Measurements from ENCODE around the gene MTSS2.

The MTSS2 gene

DNA sequence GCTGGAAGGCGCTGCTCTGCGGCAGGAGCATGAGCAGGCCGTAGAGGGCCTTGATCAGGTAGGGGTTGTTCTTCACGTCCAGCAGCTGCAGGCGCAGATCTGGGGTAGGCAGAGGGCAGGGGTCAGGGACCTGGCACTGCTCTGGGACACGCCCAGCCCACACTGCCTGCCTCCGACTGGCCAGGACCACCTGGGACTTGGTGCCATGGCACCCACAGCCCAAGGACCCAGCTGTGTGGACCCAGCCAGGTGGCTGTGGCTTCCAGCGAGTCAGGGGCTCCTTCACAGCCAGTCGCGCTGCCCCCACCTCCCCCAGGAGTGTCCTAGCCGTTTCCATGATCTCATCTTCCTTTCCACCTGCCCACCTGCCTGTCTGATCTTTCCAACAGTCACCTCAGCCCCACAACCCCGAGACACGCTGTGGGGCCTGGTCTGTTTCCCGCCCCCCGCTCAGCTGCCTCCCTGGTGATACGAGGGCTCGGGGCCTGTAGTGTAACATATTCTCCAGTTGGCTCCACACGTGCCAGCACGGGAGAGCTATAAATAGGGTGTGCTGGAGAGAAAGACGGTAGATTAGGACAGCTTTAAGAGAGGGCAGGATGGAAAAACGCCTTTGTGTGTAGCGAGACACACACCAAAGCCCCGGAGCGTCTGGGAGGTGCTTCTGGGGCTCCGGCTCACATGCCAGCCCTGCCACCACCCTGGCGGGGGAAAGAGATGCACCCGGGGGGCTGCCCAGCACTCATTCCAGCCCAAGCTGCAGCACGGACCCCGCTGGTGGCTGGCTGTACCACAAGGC is 7.2 kb upstream of the MTSS2 start:
- DNase-seq (ENCODE audit: low spot score), result no peak

DNA sequence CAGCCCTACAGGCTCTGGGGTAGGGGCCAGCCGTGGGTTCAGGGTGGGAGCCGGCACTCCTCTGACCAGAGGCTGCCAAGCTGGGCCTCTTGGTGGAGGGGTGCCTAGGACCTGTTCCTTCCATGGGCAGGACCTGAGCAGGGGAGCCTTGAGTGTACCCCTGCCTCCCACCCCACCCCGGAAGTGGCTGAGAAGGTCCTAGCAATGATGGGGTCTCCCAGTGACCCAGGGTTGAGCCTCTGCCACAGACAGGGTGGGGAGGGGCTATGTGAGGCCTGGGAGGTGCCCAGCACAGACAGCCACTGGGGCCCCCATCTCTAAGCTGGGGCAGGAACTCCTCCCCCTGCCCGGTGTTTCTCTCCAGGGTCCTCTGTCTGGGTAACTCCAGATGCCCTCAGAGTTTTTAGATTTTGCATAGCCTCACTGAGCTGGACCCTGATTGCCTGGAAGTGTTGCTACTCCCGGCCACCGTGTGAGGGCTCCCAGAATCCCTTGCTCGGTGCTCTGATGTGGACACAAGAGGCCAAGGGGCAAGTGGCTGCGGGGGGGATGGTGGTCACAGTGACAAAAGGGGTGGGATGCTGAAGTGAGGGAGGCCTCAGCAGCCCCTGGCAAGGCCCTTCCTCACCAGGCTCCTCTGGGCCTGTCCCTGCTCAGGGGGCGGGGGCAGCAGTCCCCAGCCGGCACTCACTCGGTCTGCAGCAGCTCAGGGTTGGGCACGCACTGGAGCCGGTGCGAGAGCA is 6.4 kb upstream of the MTSS2 start:
- no peak for TF ChIP-seq CTCF (IDR thresholded peaks at IDR 0.05; ENCODE audit: extremely low read depth, missing control alignments)
- no peak for DNase-seq (ENCODE audit: low spot score)

More for the DNA sequence above, 7.2 kb upstream of the MTSS2 start:
- TF ChIP-seq CTCF (IDR thresholded peaks at IDR 0.05; ENCODE audit: extremely low read depth, missing control alignments), result no peak

DNA sequence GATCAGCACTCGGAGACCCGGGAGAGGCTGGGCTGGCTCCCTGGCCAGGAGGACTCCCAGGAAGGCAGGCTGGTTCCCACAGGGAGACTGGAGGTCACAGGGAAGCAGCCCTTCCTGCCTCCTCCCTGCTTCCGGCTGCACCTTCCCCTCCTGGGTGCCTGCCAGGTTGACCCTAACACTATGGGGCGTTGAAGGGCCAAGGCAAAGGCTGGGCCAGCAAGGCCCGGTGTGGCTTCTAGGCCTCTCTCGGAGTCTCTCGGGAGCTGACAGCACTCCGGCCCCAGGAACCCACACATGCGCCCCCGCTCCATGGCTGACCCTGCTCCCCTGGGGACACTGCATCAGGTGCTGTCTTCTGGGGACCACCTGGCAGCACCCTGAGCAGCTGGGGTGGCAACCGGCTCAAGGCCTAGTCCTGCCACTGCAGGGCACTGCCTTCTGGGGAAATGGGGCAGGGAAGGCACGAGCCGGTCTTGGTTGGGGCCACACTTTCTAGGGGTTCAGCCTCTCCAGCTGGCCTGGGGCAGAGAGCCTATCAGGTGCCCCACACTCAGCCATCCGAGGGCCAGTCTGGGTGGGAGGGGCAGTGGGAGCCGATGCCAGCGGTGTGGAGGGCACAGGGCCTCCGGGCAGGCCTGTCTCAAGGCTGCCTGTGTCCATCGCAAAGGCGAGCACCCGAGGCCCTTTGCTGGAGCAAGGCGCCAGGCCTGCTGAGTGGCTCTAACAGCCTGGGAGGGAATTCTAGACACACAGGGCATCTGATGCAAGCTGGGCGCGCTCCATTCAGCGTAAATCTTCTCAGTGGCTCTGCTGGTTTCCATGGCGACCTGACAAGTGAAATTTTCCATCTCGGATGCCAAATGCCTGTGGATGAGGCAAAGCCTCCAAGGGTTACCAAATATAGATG is 5.6 kb upstream of the MTSS2 start:
- TF ChIP-seq CTCF (IDR thresholded peaks at IDR 0.05; ENCODE audit: extremely low read depth, missing control alignments), result no peak
- DNase-seq (ENCODE audit: low spot score), result no peak

DNA sequence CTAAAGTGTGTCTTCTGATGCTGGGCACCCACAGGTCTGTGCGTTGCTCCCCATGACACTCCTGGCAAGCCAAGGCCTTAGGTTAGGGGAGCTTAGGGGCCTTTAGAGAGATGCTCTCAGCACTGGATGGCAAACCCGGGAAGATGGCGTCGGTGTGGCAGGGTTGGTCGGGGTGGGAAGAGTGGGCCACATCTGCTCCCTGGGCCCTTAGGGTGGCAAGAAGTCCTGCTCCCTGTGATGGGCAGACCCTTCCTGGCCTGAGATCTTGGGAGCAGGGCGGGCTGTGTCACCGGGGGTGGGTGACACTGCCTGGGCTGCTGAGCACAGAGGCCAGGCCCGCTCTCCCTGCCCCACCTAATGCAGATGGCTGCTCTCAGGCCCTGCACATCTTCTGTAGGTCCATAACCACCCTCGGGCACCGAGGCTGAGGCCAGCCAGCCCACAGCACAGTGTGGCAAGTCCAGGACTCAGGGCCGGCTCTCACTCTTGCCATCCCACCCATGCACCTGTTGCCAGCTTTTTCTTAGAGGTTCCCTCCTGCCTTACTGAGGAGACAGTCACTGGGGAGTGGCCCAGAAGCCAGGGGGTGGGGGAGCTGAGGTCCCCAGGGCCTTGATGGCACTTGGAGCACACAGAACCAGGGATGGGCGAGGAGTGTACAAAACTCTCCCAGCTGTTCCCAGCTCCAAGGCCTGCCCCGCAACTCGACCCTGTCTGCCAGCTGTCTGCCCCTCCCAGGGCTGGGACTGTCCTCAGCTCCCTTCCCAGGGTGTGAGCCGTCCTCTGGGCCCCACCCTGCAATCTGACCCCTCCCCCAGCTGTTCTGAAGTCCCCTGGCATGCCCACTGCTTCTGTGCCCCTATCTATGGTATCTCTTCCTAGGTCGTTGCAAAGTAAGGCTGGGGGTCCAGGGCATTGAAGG is 4.4 kb upstream of the MTSS2 start:
- no peak for TF ChIP-seq CTCF (IDR thresholded peaks at IDR 0.05; ENCODE audit: extremely low read depth, missing control alignments)
- DNase-seq (ENCODE audit: low spot score), result no peak

DNA sequence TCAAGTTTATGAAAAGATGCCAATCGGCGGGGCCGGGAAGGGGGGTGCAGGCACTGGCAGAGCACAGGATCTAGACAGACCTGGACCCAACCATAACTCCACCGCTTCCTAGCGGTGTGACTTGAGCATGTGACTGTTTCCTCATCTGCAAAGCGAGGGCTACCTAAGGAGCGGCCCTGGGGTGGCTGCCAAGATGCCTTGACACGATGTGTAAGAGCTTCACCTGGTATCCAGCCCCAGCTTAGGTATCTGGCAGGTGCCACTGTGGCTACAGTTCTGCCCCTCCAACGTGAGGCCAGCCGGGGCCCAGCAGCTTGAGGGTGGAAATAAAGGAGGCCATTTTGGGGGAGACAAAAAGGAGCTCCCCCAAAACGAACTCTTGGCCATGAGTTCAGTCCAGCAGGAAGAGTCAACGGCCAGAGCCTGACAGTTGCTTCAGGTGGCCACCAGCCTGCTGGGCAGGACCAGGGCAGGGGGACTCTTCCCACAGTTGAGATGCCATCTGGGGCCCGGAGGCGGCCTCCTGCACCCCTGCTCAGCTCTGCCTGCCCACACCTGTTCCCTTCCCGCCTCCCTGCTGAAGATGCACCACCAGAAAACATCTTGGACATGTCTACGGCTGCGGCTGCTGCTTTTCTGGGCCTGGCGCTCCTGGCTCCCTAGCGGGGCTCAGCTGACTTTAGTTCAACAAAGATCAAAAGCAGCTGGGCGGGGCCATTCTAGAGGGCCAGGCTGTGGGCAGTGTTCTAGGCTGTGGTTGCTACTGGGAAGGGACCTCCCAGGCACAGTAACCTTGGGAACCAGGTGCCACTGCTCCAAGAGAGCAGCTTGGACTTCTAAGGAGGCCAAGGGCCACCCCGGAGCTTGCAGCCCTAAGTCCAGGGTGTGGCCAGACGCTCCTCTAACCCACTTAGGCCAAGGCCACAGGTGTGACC is 3.4 kb upstream of the MTSS2 start:
- no peak for TF ChIP-seq CTCF (IDR thresholded peaks at IDR 0.05; ENCODE audit: extremely low read depth, missing control alignments)
- no peak for DNase-seq (ENCODE audit: low spot score)
